ENCODE measurements around the gene HOOK2. TPM values are rescaled to one million over a fixed set of nuclear protein-coding genes. Genes with fewer than 3 reads are reported as not detected.
A peak's percentile ranks its signal among the peaks of the same experiment; 100 is the strongest.

The HOOK2 gene
- total RNA-seq, 2 experiments from 2014 or later: 20.4 to 20.9 TPM

DNA sequence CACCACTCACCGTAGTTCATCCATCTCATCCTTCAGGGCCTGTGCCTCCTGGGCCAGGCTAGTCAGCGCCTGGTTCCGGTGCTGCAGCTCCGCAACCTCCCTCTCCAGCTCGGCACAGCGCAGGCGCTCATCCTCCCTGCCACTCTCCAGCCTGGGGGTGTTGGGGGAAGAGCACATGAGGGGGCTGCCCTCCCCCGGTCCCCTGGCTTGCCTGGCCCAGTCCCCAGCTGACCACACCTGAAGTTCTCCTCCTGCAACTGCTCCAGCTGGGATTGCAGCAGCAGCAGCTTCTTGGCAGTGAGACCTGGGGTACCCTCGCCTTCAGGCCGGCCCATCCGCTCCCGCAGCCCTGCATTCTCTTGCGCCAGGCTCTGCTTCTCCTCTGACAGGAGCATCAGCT lies 4.4 kb downstream of the HOOK2 start:
- Mint-ChIP-seq H3K4me1 (peaks cover 20% of the 10 kb centered on the region), H3K36me3 (ENCODE audit: low read depth) (no peaks in the 10 kb centered on the region), H3K27ac (no peak overlapping the region), H3K9me3 (ENCODE audit: low read depth) (no peaks in the 10 kb centered on the region), H3K27me3 (no peaks in the 10 kb centered on the region), H3K4me3 (no peak overlapping the region)
- intact Hi-C loops (cut with DNase I, micrococcal nuclease): no loop called here
- CTCF ChIA-PET: interaction anchor here (1.1 to 14.7 kb wide), 2 partner anchors 10 to 27 kb away, joined by 3 to 451 read pairs; partner anchors contain the start of genes JUNB, PRDX2 and THSD8
- DNase-seq: no peak
- POLR2A ChIA-PET: interaction anchor here (0.7 to 1.8 kb wide), 2 partner anchors 21 to 27 kb away, joined by 7 to 10 read pairs; partner anchors contain the start of gene JUNB
- no peak for ATAC-seq

- H3K9me3 Mint-ChIP-seq (ENCODE audit: low read depth): no peaks in the 10 kb centered on the region
- H3K27ac Mint-ChIP-seq: no peak overlapping the region
- no peaks in the 10 kb centered on the region for H3K36me3 Mint-ChIP-seq (ENCODE audit: low read depth)
- peaks cover 20% of the 10 kb centered on the region for H3K4me1 Mint-ChIP-seq
- POLR2A ChIA-PET: interaction anchor here (1.8 kb wide), 1 partner anchor 22 kb away, joined by 10 read pairs; the partner anchor contains the start of gene JUNB
- ATAC-seq (peak; percentile 81), DNase-seq (peak; percentile 88)
- H3K4me3 Mint-ChIP-seq: peak overlapping the region; percentile 32
- no peaks in the 10 kb centered on the region for H3K27me3 Mint-ChIP-seq
- CTCF ChIA-PET: interaction anchor here (0.6 to 14.7 kb wide), 7 partner anchors 8 to 139 kb away, joined by 3 to 451 read pairs (median 4); partner anchors contain the start of genes JUNB, PRDX2 and THSD8
- intact Hi-C loops (cut with DNase I, micrococcal nuclease): no loop called here
These were observed 5.7 kb downstream of the HOOK2 start for GRCh38 chr19:12769689-12770088.

GRCh38 chr19:12767666-12768065 lies 7.7 kb downstream of the HOOK2 start:
- Mint-ChIP-seq H3K36me3 (ENCODE audit: low read depth) (no peaks in the 10 kb centered on the region), H3K27ac (no peak overlapping the region), H3K4me3 (no peak overlapping the region), H3K27me3 (no peaks in the 10 kb centered on the region), H3K4me1 (peaks cover 10% of the 10 kb centered on the region), H3K9me3 (ENCODE audit: low read depth) (no peaks in the 10 kb centered on the region)
- ChIA-PET POLR2A (interaction anchor here (0.6 kb wide), 1 partner anchor 41 kb away, joined by 6 read pairs; no protein-coding TSS in a partner anchor), CTCF (interaction anchor here (1.2 to 14.7 kb wide), 4 partner anchors 10 to 80 kb away, joined by 3 to 451 read pairs (median 80); partner anchors contain the start of genes JUNB, PRDX2 and THSD8)
- ATAC-seq (no peak), DNase-seq (no peak)
- intact Hi-C loops (cut with DNase I, micrococcal nuclease): no loop called here

GRCh38 chr19:12767150-12767549 lies 8.2 kb downstream of the HOOK2 start:
- Mint-ChIP-seq H3K9me3 (ENCODE audit: low read depth) (no peaks in the 10 kb centered on the region), H3K27ac (no peak overlapping the region), H3K27me3 (no peaks in the 10 kb centered on the region), H3K4me3 (no peak overlapping the region), H3K36me3 (ENCODE audit: low read depth) (no peaks in the 10 kb centered on the region), H3K4me1 (peaks cover 10% of the 10 kb centered on the region)
- intact Hi-C loops (cut with DNase I, micrococcal nuclease): no loop called here
- DNase-seq (no peak), ATAC-seq (no peak)
- POLR2A ChIA-PET: interaction anchor here (0.6 to 1.3 kb wide), 2 partner anchors 22 to 41 kb away, joined by 6 to 7 read pairs; no protein-coding TSS in a partner anchor
- CTCF ChIA-PET: interaction anchor here (1.2 to 14.7 kb wide), 9 partner anchors 10 to 127 kb away, joined by 3 to 451 read pairs (median 7); partner anchors contain the start of genes JUNB, PRDX2, RNASEH2A and THSD8

DNA sequence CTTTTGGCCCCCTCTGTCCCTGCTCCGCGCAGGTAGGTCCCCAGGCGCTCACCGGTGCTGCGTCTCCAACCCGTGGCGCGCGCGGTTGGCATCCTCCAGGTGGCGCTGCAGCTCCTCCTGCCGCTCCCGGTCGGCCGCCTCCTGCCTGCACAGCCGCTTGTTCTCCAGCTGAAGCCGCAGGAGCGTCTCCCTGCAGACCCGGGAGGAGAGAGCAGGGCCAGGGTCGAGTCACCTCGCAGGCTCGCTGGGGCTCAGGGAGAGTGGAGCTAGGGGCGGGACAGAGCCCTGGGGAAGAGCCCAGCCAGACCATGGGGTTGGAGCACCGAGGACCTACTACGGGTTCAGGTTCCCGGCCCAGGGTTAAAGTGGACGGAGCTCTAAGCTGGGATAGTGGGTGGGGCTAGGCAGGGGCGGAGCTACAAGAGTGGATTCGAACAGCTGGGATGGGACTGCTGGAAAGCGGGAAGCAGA lies 9.3 kb downstream of the HOOK2 start:
- DNase-seq (peak; percentile 94), ATAC-seq (peak; percentile 83)
- H3K9me3 Mint-ChIP-seq (ENCODE audit: low read depth): no peaks in the 10 kb centered on the region
- H3K27ac Mint-ChIP-seq: no peak overlapping the region
- no peaks in the 10 kb centered on the region for H3K27me3 Mint-ChIP-seq
- intact Hi-C loops (cut with DNase I, micrococcal nuclease): loop anchor here (1.0 kb wide), 2 partner anchors 30 to 81 kb away; no protein-coding TSS in a partner anchor
- ChIA-PET CTCF (interaction anchor here (0.6 to 14.7 kb wide), 33 partner anchors 8 to 1400 kb away, joined by 3 to 451 read pairs (median 4); partner anchors contain the start of genes JUNB, PRDX2, RNASEH2A and RTBDN), POLR2A (interaction anchor here (0.6 to 1.3 kb wide), 5 partner anchors 23 to 101 kb away, joined by 3 to 12 read pairs (median 7); partner anchors contain the start of gene JUNB)
- H3K4me1 Mint-ChIP-seq: peaks cover 10% of the 10 kb centered on the region
- H3K4me3 Mint-ChIP-seq: peak overlapping the region; percentile 17
- H3K36me3 Mint-ChIP-seq (ENCODE audit: low read depth): no peaks in the 10 kb centered on the region

GRCh38 chr19:12764698-12765097 lies 10.7 kb downstream of the HOOK2 start:
- Mint-ChIP-seq H3K9me3 (ENCODE audit: low read depth) (no peaks in the 10 kb centered on the region), H3K27me3 (no peaks in the 10 kb centered on the region), H3K27ac (no peak overlapping the region), H3K4me3 (no peak overlapping the region), H3K4me1 (peaks cover 12% of the 10 kb centered on the region), H3K36me3 (ENCODE audit: low read depth) (no peaks in the 10 kb centered on the region)
- ATAC-seq (no peak), DNase-seq (no peak)
- ChIA-PET POLR2A (interaction anchor here (1.0 kb wide), 1 partner anchor 31 kb away, joined by 4 read pairs; no protein-coding TSS in a partner anchor), CTCF (interaction anchor here (0.6 to 14.7 kb wide), 10 partner anchors 12 to 173 kb away, joined by 3 to 451 read pairs (median 9); partner anchors contain the start of genes CALR, JUNB, PRDX2 and RNASEH2A)
- intact Hi-C loops (cut with DNase I, micrococcal nuclease): no loop called here

DNA sequence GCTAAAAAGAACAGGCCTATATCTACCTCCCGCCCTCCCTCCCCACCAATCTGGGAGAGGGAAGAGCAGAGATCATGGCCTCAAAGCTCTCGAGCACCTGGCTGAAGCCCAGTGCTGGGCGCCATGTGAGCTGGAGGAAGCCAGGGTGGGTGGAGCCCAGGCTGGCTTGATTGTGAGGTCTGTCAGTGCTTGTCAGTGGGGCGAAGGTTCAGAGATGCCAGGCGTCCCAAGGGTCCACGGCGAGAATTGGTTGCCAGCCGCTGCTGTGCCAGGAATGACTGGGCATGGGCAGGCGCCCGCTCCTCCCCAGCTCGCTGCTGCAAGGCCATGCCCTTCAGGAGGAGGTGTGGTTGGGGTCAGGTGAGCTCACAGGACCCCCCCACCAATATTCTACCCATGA lies 12.3 kb downstream of the HOOK2 start:
- H3K36me3 Mint-ChIP-seq (ENCODE audit: low read depth): no peaks in the 10 kb centered on the region
- H3K9me3 Mint-ChIP-seq (ENCODE audit: low read depth): no peaks in the 10 kb centered on the region
- DNase-seq (no peak), ATAC-seq (no peak)
- intact Hi-C loops (cut with DNase I, micrococcal nuclease): no loop called here
- no peak overlapping the region for H3K27ac Mint-ChIP-seq
- H3K4me1 Mint-ChIP-seq: peaks cover 8% of the 10 kb centered on the region
- H3K4me3 Mint-ChIP-seq: no peak overlapping the region
- ChIA-PET CTCF (interaction anchor here (0.7 to 14.7 kb wide), 7 partner anchors 9 to 238 kb away, joined by 3 to 451 read pairs (median 4); partner anchors contain the start of genes JUNB, PRDX2 and THSD8), POLR2A (no interaction called here)
- peaks cover 1% of the 10 kb centered on the region for H3K27me3 Mint-ChIP-seq

DNA sequence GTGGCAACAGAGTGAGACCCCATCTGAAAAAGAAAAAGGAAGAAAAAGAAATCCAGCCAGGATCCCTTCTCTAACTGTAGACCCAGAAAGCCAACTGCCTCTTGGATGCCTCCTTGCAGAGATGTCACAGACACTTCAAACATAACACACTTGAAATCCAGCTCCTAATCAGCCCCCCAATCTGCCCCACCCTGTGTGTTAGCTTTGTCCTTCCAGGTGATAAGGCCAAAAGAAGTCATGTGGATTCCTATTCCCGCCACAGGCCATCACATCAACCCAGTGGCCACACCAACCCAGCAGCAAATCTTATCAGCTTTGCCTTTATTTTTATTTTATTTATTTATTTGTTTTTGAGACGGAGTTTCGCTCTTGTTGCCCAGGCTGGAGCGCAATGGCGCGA lies 15.7 kb downstream of the HOOK2 start:
- CTCF ChIA-PET: interaction anchor here (0.6 to 14.7 kb wide), 22 partner anchors 10 to 489 kb away, joined by 3 to 451 read pairs (median 4); partner anchors contain the start of genes GET3, JUNB, PRDX2 and RNASEH2A
- intact Hi-C loops (cut with DNase I, micrococcal nuclease): loop anchor here (1.0 to 5.0 kb wide), 3 partner anchors 37 to 88 kb away; no protein-coding TSS in a partner anchor
- H3K27me3 Mint-ChIP-seq: peaks cover 15% of the 10 kb centered on the region
- no peaks in the 10 kb centered on the region for H3K36me3 Mint-ChIP-seq (ENCODE audit: low read depth)
- peaks cover 6% of the 10 kb centered on the region for H3K4me1 Mint-ChIP-seq
- ATAC-seq (no peak), DNase-seq (no peak)
- POLR2A ChIA-PET: interaction anchor here (0.6 kb wide), 1 partner anchor 65 kb away, joined by 4 read pairs; no protein-coding TSS in a partner anchor
- H3K27ac Mint-ChIP-seq: no peak overlapping the region
- no peak overlapping the region for H3K4me3 Mint-ChIP-seq
- H3K9me3 Mint-ChIP-seq (ENCODE audit: low read depth): no peaks in the 10 kb centered on the region

GRCh38 chr19:12757544-12758274 lies 17.6 kb downstream of the HOOK2 start:
- DNase-seq (peak; percentile 83), ATAC-seq (peak; percentile 84)
- Mint-ChIP-seq H3K27ac (no peak overlapping the region), H3K27me3 (peaks cover 20% of the 10 kb centered on the region), H3K4me1 (peaks cover 6% of the 10 kb centered on the region), H3K4me3 (peak overlapping the region; percentile 19), H3K9me3 (ENCODE audit: low read depth) (no peaks in the 10 kb centered on the region), H3K36me3 (ENCODE audit: low read depth) (no peaks in the 10 kb centered on the region)
- ChIA-PET POLR2A (no interaction called here), CTCF (interaction anchor here (0.6 to 14.7 kb wide), 30 partner anchors 8 to 1108 kb away, joined by 3 to 451 read pairs (median 4); partner anchors contain the start of genes FBXW9, GET3, JUNB and MAN2B1)
- intact Hi-C loops (cut with DNase I, micrococcal nuclease): loop anchor here (1.0 to 5.0 kb wide), 4 partner anchors 20 to 193 kb away; partner anchors contain the start of gene GET3 (in 1 of the 2)

- peaks cover 6% of the 10 kb centered on the region for H3K4me1 Mint-ChIP-seq
- DNase-seq (no peak), ATAC-seq (no peak)
- no peak overlapping the region for H3K27ac Mint-ChIP-seq
- no peaks in the 10 kb centered on the region for H3K9me3 Mint-ChIP-seq (ENCODE audit: low read depth)
- ChIA-PET POLR2A (no interaction called here), CTCF (interaction anchor here (1.0 to 12.1 kb wide), 5 partner anchors 9 to 115 kb away, joined by 3 to 153 read pairs (median 6); partner anchors contain the start of gene THSD8)
- intact Hi-C loops (cut with DNase I, micrococcal nuclease): loop anchor here in 1 of 2 experiments (5.0 kb wide), 1 partner anchor 39 kb away; no protein-coding TSS in a partner anchor
- H3K27me3 Mint-ChIP-seq: peaks cover 25% of the 10 kb centered on the region
- H3K4me3 Mint-ChIP-seq: no peak overlapping the region
- no peaks in the 10 kb centered on the region for H3K36me3 Mint-ChIP-seq (ENCODE audit: low read depth)
These were observed 19.0 kb downstream of the HOOK2 start for GRCh38 chr19:12756150-12756883.
